Measurements from ENCODE around the gene SLCO2B1. TPM values are rescaled to one million over a fixed set of nuclear protein-coding genes. Genes with fewer than 3 reads are reported as not detected.

SLCO2B1 gene
- total RNA-seq, 2 donors from 2014 or later = 1.1 to 1.9 TPM

DNA sequence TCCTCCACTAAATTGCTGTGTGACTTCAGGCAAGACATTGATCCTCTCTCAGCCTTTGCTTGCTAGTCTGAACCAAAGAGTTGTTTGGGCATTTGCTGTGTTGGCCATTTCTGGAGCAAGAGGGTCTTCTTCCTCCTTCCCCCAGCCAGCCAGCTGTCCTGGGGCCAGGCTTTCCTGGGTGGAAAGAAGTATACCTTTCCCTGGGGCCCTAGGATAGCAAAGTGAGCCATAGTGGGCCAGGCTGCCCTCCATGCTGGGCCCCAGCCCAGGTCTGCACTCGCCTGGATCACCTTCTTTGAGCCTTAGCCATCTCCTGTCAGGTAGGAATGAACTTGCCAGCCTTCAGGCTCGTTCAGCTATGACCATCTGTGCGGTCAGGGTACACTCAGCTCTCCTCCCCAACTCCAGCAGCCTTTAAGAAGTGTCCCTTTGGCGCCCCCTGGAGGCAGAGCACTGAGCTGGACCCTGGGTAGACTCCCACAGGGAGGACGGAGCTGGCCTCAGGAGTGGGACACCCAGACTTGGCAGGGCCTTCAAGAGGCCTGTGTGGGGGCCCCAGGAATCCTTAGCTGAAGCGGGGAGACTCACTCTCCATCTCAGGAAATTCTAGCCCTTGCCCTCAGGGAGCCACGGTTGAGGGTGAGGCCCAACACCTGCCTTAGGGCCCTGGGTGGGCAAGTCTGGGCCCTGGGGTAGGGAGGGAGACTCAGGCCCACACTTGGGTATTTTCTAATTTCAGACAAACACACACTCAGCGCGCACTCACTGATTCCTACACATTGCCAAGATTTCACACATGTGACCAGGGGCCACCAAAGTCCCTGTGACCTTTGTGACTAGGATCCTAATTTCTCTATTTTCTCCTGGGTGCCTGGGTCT lies 54.0 kb downstream of the SLCO2B1 start:
- no peak overlapping the region for H3K27ac Mint-ChIP-seq
- peak; percentile 98 for DNase-seq
- no peaks in the 10 kb centered on the region for H3K4me1 ChIP-seq (ENCODE audit: control insufficient read depth, insufficient read depth, low read length)
- H3K9me3 ChIP-seq (ENCODE audit: control insufficient read depth, low read length) = no peaks in the 10 kb centered on the region
- H3K4me3 ChIP-seq (ENCODE audit: low read length) = no peak overlapping the region
- H3K27ac ChIP-seq (ENCODE audit: low read depth, low read length) = no peak overlapping the region
- H3K27me3 ChIP-seq (ENCODE audit: control insufficient read depth, insufficient read depth, low read length, poor library complexity, severe bottlenecking) = peaks cover 30% of the 10 kb centered on the region
- peaks cover 17% of the 10 kb centered on the region for H3K4me1 Mint-ChIP-seq
- no peak overlapping the region for H3K9ac ChIP-seq (ENCODE audit: extremely low read depth, low read length, poor library complexity, severe bottlenecking)
- TF ChIP-seq CTCF (conservative IDR thresholded peaks at IDR 0.05) = peak; percentile 96
- 39 to 90% methylated on average over 2 to 9 of the region's 9 CpGs for WGBS, 2 experiments (ENCODE audit: insufficient coverage in 1 of 2, insufficient read length in 1 of 2)
- H3K27me3 Mint-ChIP-seq (ENCODE audit: insufficient read depth) = peaks cover 3% of the 10 kb centered on the region
- H3K4me3 Mint-ChIP-seq = no peak overlapping the region
- no peaks in the 10 kb centered on the region for H3K9me3 Mint-ChIP-seq
- H3K36me3 Mint-ChIP-seq (ENCODE audit: low read depth) = no peaks in the 10 kb centered on the region
- no peaks in the 10 kb centered on the region for H3K36me3 ChIP-seq (ENCODE audit: control insufficient read depth, insufficient read depth, low read length)

GRCh38 chr11:75205564-75206020 lies 54.7 kb downstream of the SLCO2B1 start:
- WGBS, 2 experiments (ENCODE audit: insufficient coverage in 1 of 2, insufficient read length in 1 of 2) = 88% methylated on average over 3 of the region's 5 CpGs; no CpG with 5 or more reads in 1 of the 2 experiments
- Mint-ChIP-seq H3K27me3 (ENCODE audit: insufficient read depth) (no peaks in the 10 kb centered on the region), H3K4me3 (no peak overlapping the region), H3K9me3 (no peaks in the 10 kb centered on the region), H3K4me1 (peaks cover 17% of the 10 kb centered on the region), H3K27ac (no peak overlapping the region), H3K36me3 (ENCODE audit: low read depth) (no peaks in the 10 kb centered on the region)
- Histone ChIP-seq H3K9me3 (ENCODE audit: control insufficient read depth, low read length) (no peaks in the 10 kb centered on the region), H3K36me3 (ENCODE audit: control insufficient read depth, insufficient read depth, low read length) (no peaks in the 10 kb centered on the region), H3K27me3 (ENCODE audit: control insufficient read depth, insufficient read depth, low read length, poor library complexity, severe bottlenecking) (peaks cover 30% of the 10 kb centered on the region), H3K27ac (ENCODE audit: low read depth, low read length) (no peak overlapping the region), H3K4me1 (ENCODE audit: control insufficient read depth, insufficient read depth, low read length) (no peaks in the 10 kb centered on the region), H3K4me3 (ENCODE audit: low read length) (no peak overlapping the region), H3K9ac (ENCODE audit: extremely low read depth, low read length, poor library complexity, severe bottlenecking) (no peak overlapping the region)
- peak; percentile 28 for DNase-seq
- no peak for TF ChIP-seq CTCF (conservative IDR thresholded peaks at IDR 0.05)

GRCh38 chr11:75208446-75208845 lies 57.5 kb downstream of the SLCO2B1 start:
- WGBS, 2 experiments (ENCODE audit: insufficient coverage in 1 of 2, insufficient read length in 1 of 2) = 85% methylated on average over 2 of the region's 2 CpGs; no CpG with 5 or more reads in 1 of the 2 experiments
- Mint-ChIP-seq H3K9me3 (no peaks in the 10 kb centered on the region), H3K36me3 (ENCODE audit: low read depth) (no peaks in the 10 kb centered on the region), H3K4me1 (no peaks in the 10 kb centered on the region), H3K27ac (no peak overlapping the region), H3K27me3 (ENCODE audit: insufficient read depth) (peaks cover 6% of the 10 kb centered on the region), H3K4me3 (no peak overlapping the region)
- Histone ChIP-seq H3K27me3 (ENCODE audit: control insufficient read depth, insufficient read depth, low read length, poor library complexity, severe bottlenecking) (peaks cover 43% of the 10 kb centered on the region), H3K4me1 (ENCODE audit: control insufficient read depth, insufficient read depth, low read length) (no peaks in the 10 kb centered on the region), H3K9ac (ENCODE audit: extremely low read depth, low read length, poor library complexity, severe bottlenecking) (no peak overlapping the region), H3K9me3 (ENCODE audit: control insufficient read depth, low read length) (no peaks in the 10 kb centered on the region), H3K4me3 (ENCODE audit: low read length) (no peak overlapping the region), H3K36me3 (ENCODE audit: control insufficient read depth, insufficient read depth, low read length) (no peaks in the 10 kb centered on the region), H3K27ac (ENCODE audit: low read depth, low read length) (no peak overlapping the region)
- TF ChIP-seq CTCF (conservative IDR thresholded peaks at IDR 0.05) = no peak
- no peak for DNase-seq
